NK-92 treated with Interleukin-12 subunit alpha and Interleukin-12 subunit beta, amount 100 ng/mL, for 24 hours (cell line): ENCODE data around the gene CCBE1.

ENCODE experiments used
- DNase-seq: peaks from one replicate; lab custom pipeline; 2025; lab: John Stamatoyannopoulos, UW

Gene CCBE1

DNA sequence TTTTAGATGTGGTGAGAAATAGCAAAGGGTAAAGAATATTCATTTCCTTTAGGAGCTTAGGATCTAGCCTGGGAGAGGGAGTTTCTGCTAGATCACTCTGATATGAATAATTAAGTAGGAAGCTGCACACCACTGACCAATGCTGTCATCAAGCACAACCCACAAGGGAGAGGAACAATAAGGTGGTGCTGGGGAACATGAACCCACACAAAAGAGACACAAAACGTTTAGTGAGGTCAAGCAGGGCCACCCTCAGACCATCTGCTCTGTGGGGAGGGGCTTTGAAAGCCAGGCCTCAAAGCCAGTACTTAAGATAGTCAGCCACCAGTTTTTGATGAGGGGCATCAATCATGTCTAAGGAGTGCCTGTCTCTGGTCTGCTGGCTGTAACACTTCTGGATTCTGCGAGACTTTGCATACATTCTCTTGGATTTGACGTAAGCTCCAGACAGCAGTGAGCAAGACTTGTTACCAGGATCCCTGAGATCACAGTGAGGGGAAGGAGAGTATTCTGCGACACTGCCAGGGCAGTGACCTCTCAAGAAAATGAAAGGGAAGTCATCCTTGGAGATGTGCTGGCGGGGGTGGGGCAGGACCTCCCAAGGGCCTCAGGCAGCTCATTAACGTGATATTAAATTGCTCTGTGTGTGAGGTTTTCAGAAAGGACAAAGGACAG, 127.0 kb downstream of the CCBE1 start:
- DNase-seq, result no peak

DNA sequence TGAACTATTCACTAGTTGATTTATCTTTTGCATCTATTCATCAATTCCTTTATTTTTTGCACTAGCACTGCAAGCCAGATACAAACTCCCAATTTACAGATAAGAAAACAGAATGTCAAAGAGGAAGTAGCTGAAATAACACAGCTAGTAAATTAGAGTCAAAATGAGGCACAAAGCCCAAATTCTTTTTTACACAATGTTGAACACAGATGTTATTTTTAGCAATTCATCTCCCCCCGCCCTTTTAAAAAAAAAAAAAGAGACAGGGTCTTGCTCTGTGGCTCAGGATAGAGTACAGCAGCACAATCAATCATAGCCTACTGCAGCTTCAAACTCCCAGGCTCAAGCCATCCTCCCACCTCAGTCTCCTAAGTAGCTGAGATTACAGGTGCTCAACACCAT, 127.8 kb downstream of the CCBE1 start:
- DNase-seq, result no peak

DNA sequence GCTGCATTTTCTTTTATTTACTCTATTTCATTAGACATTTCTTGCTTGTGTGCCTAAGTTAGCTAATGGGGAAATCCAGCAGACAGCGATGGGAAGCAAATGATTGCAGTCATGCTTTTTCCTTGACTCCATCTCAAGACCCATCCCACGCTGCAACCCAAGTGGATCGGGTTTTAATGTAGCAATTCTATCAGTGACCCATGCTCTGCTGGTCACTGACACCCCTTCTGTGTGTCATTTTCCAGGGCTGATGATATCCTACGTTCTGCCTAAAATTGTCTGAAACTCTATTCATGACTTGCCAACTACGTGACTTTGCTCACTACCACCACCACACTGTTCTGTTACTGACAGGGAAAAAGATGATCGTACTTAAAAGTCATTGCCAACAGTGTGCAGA, 129.8 kb downstream of the CCBE1 start:
- DNase-seq, result no peak

- DNase-seq, result no peak
These were observed 130.7 kb downstream of the CCBE1 start for GRCh38 chr18:59566533-59566971.

DNA sequence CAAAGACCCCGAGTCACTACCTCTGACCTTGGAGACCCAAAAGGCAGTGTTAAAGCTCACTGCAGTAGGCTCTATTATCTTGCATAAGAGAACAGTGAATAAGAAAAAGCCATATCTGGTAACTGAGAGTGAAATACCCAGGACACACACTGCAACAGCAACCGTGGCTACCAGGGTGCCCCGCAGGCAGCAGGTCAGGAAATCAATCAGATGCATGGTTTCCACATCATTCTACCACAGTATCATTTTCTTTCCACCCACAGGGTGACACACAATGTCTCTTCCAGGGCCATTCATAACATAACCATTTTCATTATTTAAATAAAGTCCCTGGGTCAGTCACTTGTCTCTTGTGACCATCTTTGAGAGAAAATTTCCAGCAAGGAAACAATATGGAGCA, 131.3 kb downstream of the CCBE1 start:
- peak; percentile 35 for DNase-seq

DNA sequence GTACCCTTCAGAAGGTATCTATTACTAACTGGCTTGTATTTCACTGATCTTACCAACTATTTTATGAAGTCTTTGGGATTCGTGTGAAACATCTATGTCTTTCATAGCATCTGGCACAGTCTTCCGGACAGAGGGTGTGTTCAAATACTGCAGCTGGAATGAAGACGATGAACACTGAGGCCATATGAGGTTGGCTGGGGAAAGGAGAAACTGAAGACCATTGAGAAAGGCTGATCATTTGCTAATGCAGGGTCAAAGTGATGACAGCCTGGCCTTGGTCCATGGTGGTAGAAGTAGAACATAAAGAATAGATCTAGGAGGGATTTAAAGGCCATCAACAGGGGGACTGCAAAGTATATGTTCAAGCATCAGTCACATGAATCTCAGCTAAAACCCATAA, 132.7 kb downstream of the CCBE1 start:
- no peak for DNase-seq

- DNase-seq, result no peak
These were observed 133.9 kb downstream of the CCBE1 start for GRCh38 chr18:59563176-59563785.

- DNase-seq, result no peak
These were observed 134.5 kb downstream of the CCBE1 start for GRCh38 chr18:59562751-59563150.

- no peak for DNase-seq
These were observed 135.6 kb downstream of the CCBE1 start for GRCh38 chr18:59561612-59562011.

DNA sequence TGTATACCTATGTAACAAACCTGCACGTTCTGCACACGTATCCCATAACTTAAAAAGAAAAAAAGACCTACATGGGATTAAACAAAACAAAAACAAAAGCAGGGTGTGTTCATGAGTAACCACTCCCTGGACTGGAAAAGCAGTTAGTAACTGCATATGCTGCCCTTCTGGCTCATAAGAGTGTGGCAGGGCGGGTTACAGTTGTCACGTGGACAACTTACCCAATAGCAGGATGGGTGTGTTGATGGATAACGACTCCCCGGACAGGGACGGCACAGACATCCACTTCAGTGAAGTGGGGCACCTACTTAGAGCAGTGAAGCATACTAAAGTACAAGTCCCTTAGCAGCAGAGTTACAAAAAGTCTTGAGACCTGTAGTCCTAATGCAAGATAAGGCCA, 136.7 kb downstream of the CCBE1 start:
- DNase-seq, result no peak

DNA sequence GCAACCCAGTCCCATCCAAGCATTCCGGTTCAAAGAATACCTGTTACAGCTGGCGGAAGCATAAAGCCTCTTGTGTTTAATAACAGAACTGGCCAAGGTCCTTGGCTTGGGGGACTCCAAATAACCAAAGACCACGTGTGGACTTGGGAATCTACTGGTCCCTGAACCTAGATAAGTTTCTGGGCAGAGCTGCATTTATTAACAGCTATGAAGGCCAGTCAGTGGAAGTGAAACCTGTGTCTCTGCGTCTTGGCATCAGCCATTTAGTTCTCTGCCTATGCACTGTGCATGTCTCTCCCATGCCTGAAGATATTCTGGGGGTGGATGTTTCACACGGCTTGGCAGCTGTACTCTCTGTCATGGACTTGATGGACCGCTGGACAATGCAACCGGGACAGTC, 137.7 kb downstream of the CCBE1 start:
- no peak for DNase-seq

DNA sequence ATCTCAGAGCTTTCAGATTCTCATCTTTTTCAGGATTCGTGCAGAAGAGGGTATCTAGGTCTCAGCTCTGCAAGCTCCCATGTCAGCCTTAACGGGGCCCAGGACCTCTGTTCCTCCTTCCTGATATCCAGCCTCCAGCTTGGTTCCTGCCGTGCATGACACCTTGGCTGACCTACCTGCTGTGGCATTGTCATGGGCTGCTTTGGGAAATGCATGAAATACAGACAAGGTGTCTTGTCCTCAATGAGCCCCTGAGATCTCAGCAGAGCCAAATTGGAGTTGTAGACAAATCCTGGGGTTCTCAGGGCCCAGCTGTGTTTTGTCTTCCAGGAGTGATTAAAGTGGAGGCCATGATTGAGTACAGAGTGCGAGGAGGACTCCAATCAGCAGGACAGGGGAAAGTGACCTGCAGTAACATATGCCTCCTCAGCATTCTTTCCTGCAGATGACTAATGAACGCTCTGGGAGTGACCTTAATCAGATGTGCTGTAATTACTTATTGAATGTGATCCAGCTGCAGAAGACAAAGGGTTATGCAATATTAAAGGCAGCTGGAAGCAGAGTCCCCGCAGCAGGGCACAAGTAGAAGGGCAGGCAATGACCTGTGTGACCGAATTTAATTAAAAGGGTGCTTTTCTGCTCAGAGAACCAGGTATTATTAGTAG, 141.1 kb downstream of the CCBE1 start:
- DNase-seq, result no peak

GRCh38 chr18:59554796-59555335, 142.4 kb downstream of the CCBE1 start:
- DNase-seq, result no peak

GRCh38 chr18:59553273-59553870, 143.9 kb downstream of the CCBE1 start:
- DNase-seq, result no peak

- DNase-seq, result no peak
These were observed 145.2 kb downstream of the CCBE1 start for GRCh38 chr18:59551902-59552635.

- no peak for DNase-seq
These were observed 147.1 kb downstream of the CCBE1 start for GRCh38 chr18:59550174-59550516.

DNA sequence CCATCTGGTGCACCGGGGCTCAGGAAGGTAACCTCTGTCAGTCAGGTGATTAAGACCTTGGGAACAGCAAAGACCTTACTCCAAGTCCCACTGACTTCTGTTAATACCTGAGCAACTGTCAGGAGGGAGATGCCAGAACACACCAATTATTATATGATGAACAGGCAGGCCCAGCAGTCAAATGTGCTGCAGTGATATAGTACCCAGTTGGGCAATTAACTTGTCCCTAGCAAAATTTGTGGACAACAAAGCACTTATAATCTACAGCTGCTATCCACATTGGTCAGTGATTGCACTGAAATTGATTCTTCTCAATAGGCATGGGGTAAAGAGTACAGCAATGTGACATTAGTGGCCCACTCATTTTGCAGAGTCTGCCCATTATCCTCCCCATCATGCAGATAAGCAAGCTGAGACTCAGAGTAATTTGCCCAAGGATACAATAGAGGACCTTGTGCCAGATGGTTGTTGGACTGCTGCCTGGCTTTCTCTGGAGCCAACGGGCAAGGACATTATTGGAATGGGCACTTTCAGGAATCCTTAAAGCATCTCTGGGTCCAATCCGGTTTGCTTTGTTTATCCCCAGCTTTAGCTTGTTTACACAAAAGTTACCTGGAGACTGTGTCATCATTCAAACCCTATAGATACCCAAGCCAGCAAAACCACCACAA, 147.6 kb downstream of the CCBE1 start:
- DNase-seq, result no peak

- DNase-seq, result peak; percentile 41
These were observed 149.5 kb downstream of the CCBE1 start for GRCh38 chr18:59547581-59548182.

- DNase-seq, result peak; percentile 31
These were observed 151.0 kb downstream of the CCBE1 start for GRCh38 chr18:59546188-59546587.

DNA sequence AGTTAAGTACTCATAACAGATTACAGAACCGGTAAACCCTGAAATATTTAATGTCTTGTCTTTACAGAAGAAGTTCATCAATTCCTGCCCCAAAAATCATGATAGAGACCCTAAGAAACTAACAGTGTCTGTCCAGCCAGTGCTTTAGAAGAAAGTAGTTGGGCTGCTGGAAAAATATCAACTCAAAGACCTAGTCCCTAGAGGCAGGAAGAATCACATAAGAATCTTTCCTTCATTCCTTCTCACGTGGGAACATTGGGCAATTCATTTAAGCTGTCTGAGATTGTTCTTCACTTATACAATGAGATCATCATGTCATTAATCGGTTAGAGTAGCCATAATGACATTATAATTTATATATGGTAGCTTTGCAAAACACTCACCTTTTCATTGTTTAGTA, 156.4 kb downstream of the CCBE1 start:
- DNase-seq, result no peak

- no peak for DNase-seq
These were observed 156.9 kb downstream of the CCBE1 start for GRCh38 chr18:59540346-59540745.
